Measurements from ENCODE around the gene C1QTNF5.

Gene C1QTNF5

GRCh38 chr11:119334174-119334930 is 6.3 kb downstream of the C1QTNF5 start, which contains the start of gene RNF26:
Gene RNF26, plus strand, starts transcription at chr11:119334527. Its CDS starts 596 bp downstream, at chr11:119335123.
- Histone ChIP-seq H3K36me3 (ENCODE audit: control insufficient read depth, insufficient read depth, low read length) (peaks cover 14% of the 10 kb centered on the region), H3K27ac (ENCODE audit: low read depth, low read length) (peak within 1 kb of the TSS; percentile 92), H3K4me1 (ENCODE audit: control insufficient read depth, insufficient read depth, low read length) (peaks cover 31% of the 10 kb centered on the region), H3K27me3 (ENCODE audit: control insufficient read depth, insufficient read depth, low read length) (peaks cover 10% of the 10 kb centered on the region), H3K9me3 (ENCODE audit: control insufficient read depth, insufficient read depth, low read length) (no peaks in the 10 kb centered on the region), H3K4me3 (ENCODE audit: low read depth, low read length) (peak within 1 kb of the TSS; percentile 95), H3K9ac (ENCODE audit: low read depth, low read length) (peak within 1 kb of the TSS; percentile 79)

- H3K9me3 ChIP-seq (ENCODE audit: control insufficient read depth, insufficient read depth, low read length): no peaks in the 10 kb centered on the region
- no peak overlapping the region for H3K4me3 ChIP-seq (ENCODE audit: low read depth, low read length)
- peaks cover 14% of the 10 kb centered on the region for H3K4me1 ChIP-seq (ENCODE audit: control insufficient read depth, insufficient read depth, low read length)
- peaks cover 14% of the 10 kb centered on the region for H3K36me3 ChIP-seq (ENCODE audit: control insufficient read depth, insufficient read depth, low read length)
- no peak overlapping the region for H3K9ac ChIP-seq (ENCODE audit: low read depth, low read length)
- H3K27ac ChIP-seq (ENCODE audit: low read depth, low read length): peak overlapping the region; percentile 33
- no peaks in the 10 kb centered on the region for H3K27me3 ChIP-seq (ENCODE audit: control insufficient read depth, insufficient read depth, low read length)
These were observed 8.4 kb downstream of the C1QTNF5 start for GRCh38 chr11:119332111-119332765.

- Histone ChIP-seq H3K36me3 (ENCODE audit: control insufficient read depth, insufficient read depth, low read length) (no peaks in the 10 kb centered on the region), H3K9ac (ENCODE audit: low read depth, low read length) (no peak overlapping the region), H3K27ac (ENCODE audit: low read depth, low read length) (no peak overlapping the region), H3K27me3 (ENCODE audit: control insufficient read depth, insufficient read depth, low read length) (no peaks in the 10 kb centered on the region), H3K9me3 (ENCODE audit: control insufficient read depth, insufficient read depth, low read length) (no peaks in the 10 kb centered on the region), H3K4me1 (ENCODE audit: control insufficient read depth, insufficient read depth, low read length) (peaks cover 7% of the 10 kb centered on the region), H3K4me3 (ENCODE audit: low read depth, low read length) (no peak overlapping the region)
These were observed 10.4 kb downstream of the C1QTNF5 start for GRCh38 chr11:119330237-119330636.

- H3K27me3 ChIP-seq (ENCODE audit: control insufficient read depth, insufficient read depth, low read length): no peaks in the 10 kb centered on the region
- H3K27ac ChIP-seq (ENCODE audit: low read depth, low read length): no peak overlapping the region
- no peak overlapping the region for H3K9ac ChIP-seq (ENCODE audit: low read depth, low read length)
- peaks cover 3% of the 10 kb centered on the region for H3K4me1 ChIP-seq (ENCODE audit: control insufficient read depth, insufficient read depth, low read length)
- H3K4me3 ChIP-seq (ENCODE audit: low read depth, low read length): no peak overlapping the region
- no peaks in the 10 kb centered on the region for H3K36me3 ChIP-seq (ENCODE audit: control insufficient read depth, insufficient read depth, low read length)
- no peaks in the 10 kb centered on the region for H3K9me3 ChIP-seq (ENCODE audit: control insufficient read depth, insufficient read depth, low read length)
These were observed 11.4 kb downstream of the C1QTNF5 start for GRCh38 chr11:119329320-119329719.

GRCh38 chr11:119324189-119324588 is 16.5 kb downstream of the C1QTNF5 start:
- Histone ChIP-seq H3K9ac (ENCODE audit: low read depth, low read length) (no peak overlapping the region), H3K9me3 (ENCODE audit: control insufficient read depth, insufficient read depth, low read length) (no peaks in the 10 kb centered on the region), H3K27me3 (ENCODE audit: control insufficient read depth, insufficient read depth, low read length) (no peaks in the 10 kb centered on the region), H3K36me3 (ENCODE audit: control insufficient read depth, insufficient read depth, low read length) (no peaks in the 10 kb centered on the region), H3K27ac (ENCODE audit: low read depth, low read length) (no peak overlapping the region), H3K4me1 (ENCODE audit: control insufficient read depth, insufficient read depth, low read length) (peaks cover 15% of the 10 kb centered on the region), H3K4me3 (ENCODE audit: low read depth, low read length) (no peak overlapping the region)

- Histone ChIP-seq H3K9me3 (ENCODE audit: control insufficient read depth, insufficient read depth, low read length) (no peaks in the 10 kb centered on the region), H3K9ac (ENCODE audit: low read depth, low read length) (no peak overlapping the region), H3K36me3 (ENCODE audit: control insufficient read depth, insufficient read depth, low read length) (no peaks in the 10 kb centered on the region), H3K27me3 (ENCODE audit: control insufficient read depth, insufficient read depth, low read length) (peaks cover under 1% of the 10 kb centered on the region; the same call in 1 of the 2 replicates), H3K27ac (ENCODE audit: low read depth, low read length) (no peak overlapping the region), H3K4me1 (ENCODE audit: control insufficient read depth, insufficient read depth, low read length) (peaks cover 21% of the 10 kb centered on the region), H3K4me3 (ENCODE audit: low read depth, low read length) (no peak overlapping the region)
These were observed 17.1 kb downstream of the C1QTNF5 start for GRCh38 chr11:119323532-119324033.

- no peaks in the 10 kb centered on the region for H3K9me3 ChIP-seq (ENCODE audit: control insufficient read depth, insufficient read depth, low read length)
- no peaks in the 10 kb centered on the region for H3K36me3 ChIP-seq (ENCODE audit: control insufficient read depth, insufficient read depth, low read length)
- no peak overlapping the region for H3K4me3 ChIP-seq (ENCODE audit: low read depth, low read length)
- no peak overlapping the region for H3K27ac ChIP-seq (ENCODE audit: low read depth, low read length)
- H3K27me3 ChIP-seq (ENCODE audit: control insufficient read depth, insufficient read depth, low read length): peaks cover 6% of the 10 kb centered on the region; the same call in 1 of the 2 replicates
- no peak overlapping the region for H3K9ac ChIP-seq (ENCODE audit: low read depth, low read length)
- peaks cover 27% of the 10 kb centered on the region for H3K4me1 ChIP-seq (ENCODE audit: control insufficient read depth, insufficient read depth, low read length)
These were observed 17.7 kb downstream of the C1QTNF5 start for GRCh38 chr11:119322921-119323531.

- H3K4me3 ChIP-seq (ENCODE audit: low read depth, low read length): no peak overlapping the region
- H3K27me3 ChIP-seq (ENCODE audit: control insufficient read depth, insufficient read depth, low read length): peaks cover 13% of the 10 kb centered on the region
- peaks cover 34% of the 10 kb centered on the region for H3K4me1 ChIP-seq (ENCODE audit: control insufficient read depth, insufficient read depth, low read length)
- H3K36me3 ChIP-seq (ENCODE audit: control insufficient read depth, insufficient read depth, low read length): no peaks in the 10 kb centered on the region
- no peaks in the 10 kb centered on the region for H3K9me3 ChIP-seq (ENCODE audit: control insufficient read depth, insufficient read depth, low read length)
- no peak overlapping the region for H3K9ac ChIP-seq (ENCODE audit: low read depth, low read length)
- H3K27ac ChIP-seq (ENCODE audit: low read depth, low read length): no peak overlapping the region
These were observed 18.3 kb downstream of the C1QTNF5 start for GRCh38 chr11:119322360-119322739.

GRCh38 chr11:119320776-119321524 is 19.7 kb downstream of the C1QTNF5 start:
- Histone ChIP-seq H3K4me3 (ENCODE audit: low read depth, low read length) (peak overlapping the region; percentile 56), H3K9ac (ENCODE audit: low read depth, low read length) (peak overlapping the region; percentile 18; the same call in 1 of the 2 replicates), H3K4me1 (ENCODE audit: control insufficient read depth, insufficient read depth, low read length) (peaks cover 38% of the 10 kb centered on the region), H3K36me3 (ENCODE audit: control insufficient read depth, insufficient read depth, low read length) (no peaks in the 10 kb centered on the region), H3K27me3 (ENCODE audit: control insufficient read depth, insufficient read depth, low read length) (peaks cover 25% of the 10 kb centered on the region), H3K9me3 (ENCODE audit: control insufficient read depth, insufficient read depth, low read length) (no peaks in the 10 kb centered on the region), H3K27ac (ENCODE audit: low read depth, low read length) (peak overlapping the region; percentile 78)

- Histone ChIP-seq H3K36me3 (ENCODE audit: control insufficient read depth, insufficient read depth, low read length) (no peaks in the 10 kb centered on the region), H3K9ac (ENCODE audit: low read depth, low read length) (no peak overlapping the region), H3K9me3 (ENCODE audit: control insufficient read depth, insufficient read depth, low read length) (no peaks in the 10 kb centered on the region), H3K4me1 (ENCODE audit: control insufficient read depth, insufficient read depth, low read length) (peaks cover 45% of the 10 kb centered on the region), H3K4me3 (ENCODE audit: low read depth, low read length) (peak overlapping the region; percentile 56), H3K27ac (ENCODE audit: low read depth, low read length) (peak overlapping the region; percentile 78), H3K27me3 (ENCODE audit: control insufficient read depth, insufficient read depth, low read length) (peaks cover 31% of the 10 kb centered on the region)
These were observed 20.4 kb downstream of the C1QTNF5 start for GRCh38 chr11:119320240-119320775.

Measured in HUES48 (cell line).